CD14-positive monocyte (primary cell): ENCODE measurements around the gene SLC6A8. TPM values are rescaled to one million over a fixed set of nuclear protein-coding genes. Genes with fewer than 3 reads are reported as not detected.
A peak's percentile ranks its signal among the peaks of the same experiment; 100 is the strongest.

Source experiments
- DNase-seq, 3 donors: peaks; one replicate each; pipeline ENCODE4 v3.0.0-alpha.2; 2011 to 2022
- H2AFZ ChIP-seq: 2 replicates; pipeline ENCODE4 v1.6.0; 2012; ENCODE audit warnings: mild to moderate bottlenecking, low read depth, low read length, inconsistent platforms; ENCODE audit not compliant: insufficient read depth, poor library complexity, severe bottlenecking
- H3K27ac ChIP-seq, 2 donors: 1 replicate in 1 of 2; 2 replicates in 1 of 2; pipeline ENCODE4 v1.5.1; 2012 to 2013; ENCODE audit warnings: low read length in 2 of 2, control low read depth in 1 of 2, inconsistent platforms in 1 of 2, low read depth in 1 of 2, mild to moderate bottlenecking in 1 of 2
- H3K27me3 ChIP-seq, 2 donors: one replicate each; pipeline versions ENCODE4 v1.6.0 to v1.6.1; 2011 to 2013; ENCODE audit warnings: low read length in 2 of 2; ENCODE audit not compliant: control insufficient read depth in 2 of 2, insufficient read depth in 2 of 2
- H3K36me3 ChIP-seq, 2 donors: replicated peaks in 1 of 2; 1 replicate in 1 of 2; 2 replicates in 1 of 2; pipeline versions ENCODE4 v1.5.1 to v1.6.1; 2012 to 2013; ENCODE audit warnings: low read length in 2 of 2, control low read depth in 1 of 2, inconsistent platforms in 1 of 2, mild to moderate bottlenecking in 1 of 2; ENCODE audit not compliant: insufficient read depth in 2 of 2, control insufficient read depth in 1 of 2
- H3K4me1 ChIP-seq, 2 donors: 1 replicate in 1 of 2; 2 replicates in 1 of 2; pipeline versions ENCODE4 v1.5.1 to v1.6.1; 2012 to 2013; ENCODE audit warnings: low read length in 2 of 2, control low read depth in 1 of 2, inconsistent platforms in 1 of 2, mild to moderate bottlenecking in 1 of 2, moderate library complexity in 1 of 2; ENCODE audit not compliant: insufficient read depth in 2 of 2, control insufficient read depth in 1 of 2
- H3K4me2 ChIP-seq: replicated peaks from 2 replicates; pipeline ENCODE3; 2012; ENCODE audit warnings: low read length, moderate library complexity, mild to moderate bottlenecking; ENCODE audit not compliant: poor library complexity, severe bottlenecking; ENCODE audit errors: extremely low read depth
- H3K4me3 ChIP-seq, 3 experiments: fragments of 200-600 bp in 1 of 3; sonication (generic) in 1 of 3; replicated peaks in 1 of 3; 1 replicate in 2 of 3; 2 replicates in 1 of 3; pipeline ENCODE4 v1.5.1; 2011 to 2013; ENCODE audit warnings: low read length in 3 of 3, mild to moderate bottlenecking in 3 of 3, control low read depth in 2 of 3, low read depth in 2 of 3, inconsistent platforms in 1 of 3, moderate library complexity in 1 of 3
- H3K79me2 ChIP-seq: 2 replicates; pipeline ENCODE4 v1.6.0; 2012; ENCODE audit warnings: mild to moderate bottlenecking, control low read depth, inconsistent platforms, low read length, moderate library complexity; ENCODE audit not compliant: insufficient read depth
- H3K9ac ChIP-seq: 2 replicates; pipeline ENCODE4 v1.6.0; 2017; ENCODE audit warnings: low read length, mild to moderate bottlenecking; ENCODE audit not compliant: insufficient read depth, poor library complexity, severe bottlenecking
- H3K9me3 ChIP-seq, 2 donors: replicated peaks in 1 of 2; 1 replicate in 1 of 2; 2 replicates in 1 of 2; pipeline versions ENCODE4 v1.5.1 to v1.6.1; 2012 to 2013; ENCODE audit warnings: low read length in 2 of 2, control low read depth in 1 of 2; ENCODE audit not compliant: control insufficient read depth in 1 of 2, insufficient read depth in 1 of 2
- H4K20me1 ChIP-seq: 2 replicates; pipeline ENCODE4 v1.6.0; 2012; ENCODE audit warnings: mild to moderate bottlenecking, low read length, control low read depth, moderate library complexity; ENCODE audit not compliant: insufficient read depth
- H3K27ac Mint-ChIP-seq, 7 donors: one replicate each; pipeline ENCODE4 v1.8.0; 2020; ENCODE audit warnings: mild to moderate bottlenecking in 7 of 7, mixed read lengths in 7 of 7, moderate library complexity in 6 of 7, inconsistent platforms in 2 of 7
- H3K27me3 Mint-ChIP-seq, 3 donors: one replicate each; pipeline ENCODE4 v1.8.0; 2021 to 2022; ENCODE audit warnings: low read depth in 3 of 3, mild to moderate bottlenecking in 3 of 3, mixed read lengths in 3 of 3, moderate library complexity in 3 of 3, inconsistent platforms in 1 of 3
- H3K36me3 Mint-ChIP-seq, 2 donors: one replicate each; pipeline ENCODE4 v1.8.0; 2020; ENCODE audit warnings: mixed read lengths in 2 of 2, inconsistent platforms in 1 of 2, mild to moderate bottlenecking in 1 of 2
- H3K4me1 Mint-ChIP-seq: one replicate; pipeline ENCODE4 v1.8.0; 2020; ENCODE audit warnings: mild to moderate bottlenecking, mixed read lengths
- H3K4me3 Mint-ChIP-seq, 2 donors: one replicate each; pipeline ENCODE4 v1.8.0; 2020; ENCODE audit warnings: mild to moderate bottlenecking in 2 of 2, mixed read lengths in 2 of 2, moderate library complexity in 1 of 2
- H3K9me3 Mint-ChIP-seq, 7 donors: one replicate each; pipeline ENCODE4 v1.8.0; 2020 to 2022; ENCODE audit warnings: mixed read lengths in 7 of 7, mild to moderate bottlenecking in 6 of 7, moderate library complexity in 6 of 7, inconsistent platforms in 2 of 7
- WGBS: methylation state at CpG from one replicate; pipeline ENCODE4 v1.1.5; 2013; ENCODE audit warnings: missing lambda C conversion rate; ENCODE audit not compliant: insufficient coverage; 5-methylcytosine and 5-hydroxymethylcytosine counted together
- intact Hi-C, 2 donors: fragments of 100-400 bp; cut with micrococcal nuclease; formaldehyde crosslinking; loops; one replicate each; pipeline versions ENCODE4 v1.15.0 to v1.15.1; 2023
- polyA plus RNA-seq, 3 donors: library from polyadenylated mRNA; depleted of rRNA in 1 of 3; unstranded in 2 of 3; stranded (reverse) in 1 of 3; fragments of 300-500 nt in 2 of 3; fragments of >200 nt in 1 of 3; fragmentation: Illumina TruSeq in 2 of 3; gene quantifications; 1 replicate in 2 of 3; 2 replicates in 1 of 3; pipeline ENCODE4 v1.2.3, GENCODE V29; 2012 to 2021
- TF ChIP-seq, protein P1 (sequence below): fragments of 200-600 bp; IDR thresholded peaks from one replicate; pipeline ENCODE4 v1.8.0; 2022; ENCODE audit warnings: antibody characterized with exemption, mild to moderate bottlenecking

The SLC6A8 gene
- polyA plus RNA-seq, 3 donors, result 0.23 to 5.6 (median 0.85) TPM

DNA sequence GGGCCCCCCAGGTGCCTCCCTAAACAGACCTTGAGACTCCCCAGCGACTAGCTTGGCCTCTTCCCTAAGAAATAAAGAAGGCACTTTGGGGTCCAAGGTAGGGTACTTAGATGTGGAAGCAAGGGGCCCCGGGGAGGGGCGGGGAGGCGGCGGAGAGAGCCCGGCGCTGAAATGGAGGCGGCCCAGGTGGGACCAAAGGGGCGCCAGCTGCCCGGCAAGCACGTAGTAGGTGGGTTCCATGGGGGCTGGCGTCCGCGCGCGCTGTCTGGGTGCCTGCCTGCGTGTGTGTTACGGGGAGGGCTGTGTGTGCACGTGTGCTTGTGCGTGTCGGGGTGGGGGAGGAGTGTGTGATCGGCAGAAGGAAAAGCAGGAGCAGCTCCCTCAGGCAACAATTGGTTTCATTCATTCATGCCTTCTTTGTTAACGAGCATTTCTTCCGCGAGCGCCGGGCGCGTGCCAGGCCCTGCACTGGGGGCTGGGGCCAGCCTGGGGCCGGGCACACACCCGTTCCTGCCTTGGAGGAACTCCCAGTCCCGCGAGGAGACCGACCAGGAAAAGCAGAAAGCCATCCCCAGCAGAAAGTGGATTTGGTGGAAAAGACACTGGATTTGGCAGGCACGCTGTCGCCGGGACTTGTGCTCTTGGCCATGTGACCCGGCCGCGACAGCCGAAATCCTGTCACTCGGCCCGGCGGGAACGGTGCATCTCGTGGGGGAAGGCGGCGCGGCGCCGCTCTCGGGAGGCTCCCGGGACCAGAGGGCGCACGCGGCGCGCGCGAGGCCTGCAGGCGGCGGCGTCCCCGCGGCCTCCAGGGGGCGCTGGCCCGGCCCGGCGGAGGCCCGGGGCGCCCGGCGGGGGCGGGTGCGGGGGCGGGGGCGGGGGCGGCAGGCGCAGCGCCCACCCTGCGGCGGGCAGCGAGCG lies 44.0 kb upstream of the SLC6A8 start:
- H3K27ac Mint-ChIP-seq, result no peak overlapping the region
- Histone ChIP-seq H3K27ac (no peak overlapping the region), H3K79me2 (no peaks in the 10 kb centered on the region), H2AFZ (no peak overlapping the region), H3K4me3 (no peak overlapping the region), H3K27me3 (peaks cover 16 to 62% of the 10 kb centered on the region in 2 donors), H3K4me1 (peaks cover 0 to 5% of the 10 kb centered on the region in 2 donors), H3K4me2 (no peak overlapping the region), H4K20me1 (no peaks in the 10 kb centered on the region), H3K9me3 (peaks cover 0 to 13% of the 10 kb centered on the region in 2 donors), H3K36me3 (no peaks in the 10 kb centered on the region), H3K9ac (no peak overlapping the region)
- intact Hi-C loops, result no loop called here
- peaks cover 51 to 82% (median 70%) of the 10 kb centered on the region in 3 donors for H3K27me3 Mint-ChIP-seq
- peak overlapping the region in 1 of 2 donors; percentile 71 for H3K4me3 Mint-ChIP-seq
- peaks cover 0 to 1% of the 10 kb centered on the region in 2 donors for H3K36me3 Mint-ChIP-seq
- H3K9me3 Mint-ChIP-seq, result peaks cover 0 to 21% (median 8%) of the 10 kb centered on the region in 7 donors
- H3K4me1 Mint-ChIP-seq, result peaks cover 2% of the 10 kb centered on the region
- 0% methylated on average over 32 of the region's 84 CpGs for WGBS
- no peak for DNase-seq
- TF ChIP-seq, protein P1, sequence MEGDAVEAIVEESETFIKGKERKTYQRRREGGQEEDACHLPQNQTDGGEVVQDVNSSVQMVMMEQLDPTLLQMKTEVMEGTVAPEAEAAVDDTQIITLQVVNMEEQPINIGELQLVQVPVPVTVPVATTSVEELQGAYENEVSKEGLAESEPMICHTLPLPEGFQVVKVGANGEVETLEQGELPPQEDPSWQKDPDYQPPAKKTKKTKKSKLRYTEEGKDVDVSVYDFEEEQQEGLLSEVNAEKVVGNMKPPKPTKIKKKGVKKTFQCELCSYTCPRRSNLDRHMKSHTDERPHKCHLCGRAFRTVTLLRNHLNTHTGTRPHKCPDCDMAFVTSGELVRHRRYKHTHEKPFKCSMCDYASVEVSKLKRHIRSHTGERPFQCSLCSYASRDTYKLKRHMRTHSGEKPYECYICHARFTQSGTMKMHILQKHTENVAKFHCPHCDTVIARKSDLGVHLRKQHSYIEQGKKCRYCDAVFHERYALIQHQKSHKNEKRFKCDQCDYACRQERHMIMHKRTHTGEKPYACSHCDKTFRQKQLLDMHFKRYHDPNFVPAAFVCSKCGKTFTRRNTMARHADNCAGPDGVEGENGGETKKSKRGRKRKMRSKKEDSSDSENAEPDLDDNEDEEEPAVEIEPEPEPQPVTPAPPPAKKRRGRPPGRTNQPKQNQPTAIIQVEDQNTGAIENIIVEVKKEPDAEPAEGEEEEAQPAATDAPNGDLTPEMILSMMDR, result no peak

DNA sequence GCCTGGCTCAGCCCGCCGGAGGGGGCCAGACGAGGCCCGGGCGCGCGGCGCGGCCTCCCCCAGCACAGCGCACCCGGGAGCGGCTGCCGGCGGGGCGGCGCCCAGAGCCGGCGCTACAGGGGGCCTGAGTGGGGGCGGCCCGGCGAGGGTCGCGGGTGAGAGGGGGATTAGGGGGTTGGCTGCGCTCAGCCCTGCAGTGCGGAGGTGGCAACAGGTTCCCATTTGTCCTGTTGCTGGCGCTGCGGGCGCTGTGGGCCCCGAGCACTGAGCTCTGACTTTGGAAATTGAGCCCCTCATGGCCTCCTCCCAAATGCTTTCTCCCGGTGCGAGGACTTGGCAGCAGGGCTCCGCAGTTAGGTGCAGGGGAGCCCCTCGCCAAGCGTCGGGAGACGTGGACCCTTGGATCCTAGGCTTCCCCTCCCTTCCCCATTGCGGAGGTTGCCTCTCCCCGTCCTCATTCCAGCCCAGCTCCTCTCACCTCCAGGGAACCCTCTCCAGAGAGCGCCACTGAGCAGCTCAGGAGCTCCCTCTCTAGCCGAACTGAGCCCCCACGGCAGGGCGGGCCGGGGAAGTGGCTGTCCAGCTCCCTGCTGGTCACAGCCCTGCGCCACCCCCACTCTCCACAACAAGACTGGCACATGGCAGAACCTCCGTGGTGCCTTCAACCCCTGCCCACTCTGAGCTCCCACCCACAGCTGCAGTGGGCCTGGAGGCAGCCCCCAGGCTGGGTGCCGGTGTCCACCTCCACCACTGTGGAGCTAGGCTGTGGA lies 43.2 kb upstream of the SLC6A8 start:
- Mint-ChIP-seq H3K4me1 (peaks cover 2% of the 10 kb centered on the region), H3K27ac (peak overlapping the region in 1 of 7 donors; percentile 18), H3K36me3 (peaks cover 0 to 1% of the 10 kb centered on the region in 2 donors), H3K4me3 (peak overlapping the region in 1 of 2 donors; percentile 68), H3K27me3 (peaks cover 53 to 84% (median 69%) of the 10 kb centered on the region in 3 donors), H3K9me3 (peaks cover 0 to 24% (median 8%) of the 10 kb centered on the region in 7 donors)
- peaks cover 0 to 18% of the 10 kb centered on the region in 2 donors for H3K9me3 ChIP-seq
- TF ChIP-seq, protein P1, result no peak
- no peak overlapping the region for H2AFZ ChIP-seq
- no peaks in the 10 kb centered on the region for H3K79me2 ChIP-seq
- H3K4me1 ChIP-seq, result peaks cover 0 to 5% of the 10 kb centered on the region in 2 donors
- H3K27me3 ChIP-seq, result peaks cover 16 to 69% of the 10 kb centered on the region in 2 donors
- H3K9ac ChIP-seq, result no peak overlapping the region
- H4K20me1 ChIP-seq, result no peaks in the 10 kb centered on the region
- no peak overlapping the region for H3K4me2 ChIP-seq
- H3K4me3 ChIP-seq, result no peak overlapping the region
- DNase-seq, result no peak
- intact Hi-C loops, result no loop called here
- H3K27ac ChIP-seq, result no peak overlapping the region
- 2% methylated on average over 14 of the region's 46 CpGs for WGBS
- no peaks in the 10 kb centered on the region for H3K36me3 ChIP-seq
